BE2C (cell line): ENCODE data around the gene TSC22D3.

Source experiments
- DNase-seq: peaks from one replicate; pipeline ENCODE4 v3.0.0-alpha.2; 2020
- H3K27me3 ChIP-seq: fragments of 250-450 bp; sonication (Bioruptor Pico); 2 replicates; pipeline ENCODE4 v1.5.1; 2020; ENCODE audit warnings: mild to moderate bottlenecking
- H3K36me3 ChIP-seq: fragments of 250-450 bp; sonication (Bioruptor Pico); 2 replicates; pipeline ENCODE4 v1.5.1; 2020; ENCODE audit warnings: mild to moderate bottlenecking
- H3K4me1 ChIP-seq: fragments of 250-450 bp; sonication (Bioruptor Pico); 2 replicates; pipeline ENCODE4 v1.5.1; 2020
- H3K4me3 ChIP-seq: 2 replicates; pipeline ENCODE4 v1.5.1; 2011; ENCODE audit warnings: low read depth, low read length
- H3K9me3 ChIP-seq: fragments of 250-450 bp; sonication (Bioruptor Pico); 2 replicates; pipeline ENCODE4 v1.5.1; 2020
- CTCF ChIP-seq: IDR thresholded peaks from 2 replicates; pipeline ENCODE4 v1.5.1; 2012; ENCODE audit warnings: mild to moderate bottlenecking, low read depth, low read length

TSC22D3 gene

GRCh38 chrX:107678957-107679740 is 96.4 kb downstream of the TSC22D3 start:
- TF ChIP-seq CTCF: no peak
- no peaks in the 10 kb centered on the region; the same call in 1 of the 2 replicates for H3K4me1 ChIP-seq
- no peaks in the 10 kb centered on the region for H3K36me3 ChIP-seq
- H3K9me3 ChIP-seq: no peaks in the 10 kb centered on the region
- no peaks in the 10 kb centered on the region for H3K27me3 ChIP-seq
- peak; percentile 36 for DNase-seq
- no peak overlapping the region for H3K4me3 ChIP-seq

- Histone ChIP-seq H3K36me3 (no peaks in the 10 kb centered on the region), H3K27me3 (no peaks in the 10 kb centered on the region), H3K4me1 (no peaks in the 10 kb centered on the region; the same call in 1 of the 2 replicates), H3K4me3 (no peak overlapping the region), H3K9me3 (no peaks in the 10 kb centered on the region)
- DNase-seq: no peak
- TF ChIP-seq CTCF: no peak
Observed at GRCh38 chrX:107677909-107678308, 97.7 kb downstream of the TSC22D3 start.

GRCh38 chrX:107677501-107677901 is 98.1 kb downstream of the TSC22D3 start:
- no peaks in the 10 kb centered on the region for H3K27me3 ChIP-seq
- TF ChIP-seq CTCF: peak; percentile 42; the same call in 1 of the 2 replicates
- no peaks in the 10 kb centered on the region for H3K36me3 ChIP-seq
- peak; percentile 34 for DNase-seq
- H3K4me1 ChIP-seq: no peaks in the 10 kb centered on the region; the same call in 1 of the 2 replicates
- peak overlapping the region; percentile 70; the same call in 1 of the 2 replicates for H3K4me3 ChIP-seq
- H3K9me3 ChIP-seq: no peaks in the 10 kb centered on the region

GRCh38 chrX:107676559-107677378 is 98.8 kb downstream of the TSC22D3 start:
- DNase-seq: peak; percentile 82
- H3K27me3 ChIP-seq: no peaks in the 10 kb centered on the region
- no peaks in the 10 kb centered on the region for H3K9me3 ChIP-seq
- H3K4me3 ChIP-seq: peak overlapping the region; percentile 70
- H3K36me3 ChIP-seq: no peaks in the 10 kb centered on the region
- H3K4me1 ChIP-seq: no peaks in the 10 kb centered on the region; the same call in 1 of the 2 replicates
- no peak for TF ChIP-seq CTCF

- no peaks in the 10 kb centered on the region for H3K36me3 ChIP-seq
- H3K4me1 ChIP-seq: no peaks in the 10 kb centered on the region; the same call in 1 of the 2 replicates
- no peak for DNase-seq
- no peak for TF ChIP-seq CTCF
- H3K9me3 ChIP-seq: no peaks in the 10 kb centered on the region
- no peaks in the 10 kb centered on the region for H3K27me3 ChIP-seq
- peak overlapping the region; percentile 70 for H3K4me3 ChIP-seq
Observed at GRCh38 chrX:107675823-107676555, 99.6 kb downstream of the TSC22D3 start.
